Pancreas (tissue), 10 donors: ENCODE data around the gene TEX13D. TPM values are rescaled to one million over a fixed set of nuclear protein-coding genes. Genes with fewer than 3 reads are reported as not detected.

ENCODE experiments used
- ATAC-seq, 4 donors: fragments of 200-7000 bp; cut with Tn5 transposase; one replicate each; pipeline versions ENCODE4 v1.8.0 to v1.9.1; 2020; ENCODE audit warnings: mild to moderate bottlenecking in 4 of 4, moderate library complexity in 4 of 4
- DNase-seq, 6 donors: peaks; one replicate each; pipeline ENCODE4 v3.0.0-alpha.2; 2020
- FAIRE-seq: peaks from 2 replicates; lab custom pipeline; 2012; peaks lifted over from hg19 to GRCh38; lab: Jason Lieb, UNC
- H3K27ac ChIP-seq, 4 donors: fragments of 200-600 bp; sonication (generic); 1 replicate in 3 of 4; 2 replicates in 1 of 4; pipeline versions ENCODE4 v1.5.0 to v1.8.0; 2020
- H3K27me3 ChIP-seq, 4 donors: fragments of 200-600 bp; one replicate each; pipeline ENCODE4 v1.8.0; 2021
- H3K36me3 ChIP-seq, 3 donors: fragments of 200-600 bp; sonication (generic) in 1 of 3; one replicate each; pipeline versions ENCODE4 v1.5.0 to v1.8.0; 2020 to 2021
- H3K4me1 ChIP-seq, 3 donors: fragments of 200-600 bp; one replicate each; pipeline ENCODE4 v1.8.0; 2021
- H3K4me3 ChIP-seq, 4 donors: fragments of 200-600 bp; sonication (generic) in 2 of 4; one replicate each; pipeline versions ENCODE4 v1.5.0 to v1.8.0; 2020 to 2021
- H3K9me3 ChIP-seq, 4 donors: fragments of 200-600 bp; one replicate each; pipeline ENCODE4 v1.8.0; 2021
- CTCF ChIP-seq, 4 donors: fragments of 200-600 bp; sonication (generic) in 3 of 4; IDR thresholded peaks; one replicate each; pipeline versions ENCODE4 v1.5.0 to v1.8.0; 2021; ENCODE audit warnings: antibody characterized with exemption in 4 of 4
- WGBS, 2 donors: extraction: QIAGEN DNeasy Blood & Tissue Kit; methylation state at CpG; one replicate each; pipeline ENCODE4 v1.1.7; 2013; 5-methylcytosine and 5-hydroxymethylcytosine counted together
- intact Hi-C, 3 donors: fragments of 100-400 bp; cut with DNase I; formaldehyde crosslinking; loops; one replicate each; pipeline versions ENCODE4 v1.11.1 to v1.14.2; 2022
- polyA plus RNA-seq, 2 donors: library from polyadenylated mRNA; stranded (reverse); fragments of 200-250 nt; gene quantifications; one replicate each; pipeline ENCODE4 v1.2.3, GENCODE V29; 2013
- total RNA-seq, 6 donors: library from RNA; stranded (reverse); fragmentation: NEBNext Ultra II Directional in 4 of 6; extraction: Animal tissue kit (Norgen Biotek cat#: 25700) in 4 of 6; gene quantifications; one replicate each; pipeline versions ENCODE4 v1.2.1 to v1.2.4, GENCODE V29; 2021 to 2023
- donor health status: healthy with polysubstance abuse.
- donor health status: DM: no; HTN: no; CAD: no; lungs with moderate emphysema.
- donor health status: DM: no; HTN: no; CAD: no.
- donor health status: control.
- donor health status: control.
- donor health status: Bipolar disorder and iron deficiency.
- donor health status: DM: yes; HTN: yes; CAD: no.
- donor health status: DM: no; HTN: no; CAD: no.
- donor health status: DM: no; HTN: no; CAD: no.
- donor health status: DM: yes; HTN: yes; CAD: no.

Gene TEX13D
- total and polyA plus RNA-seq, 8 donors: 0.02 TPM; not detected in 7

- Histone ChIP-seq H3K36me3 (no peaks in the 10 kb centered on the region), H3K9me3 (no peaks in the 10 kb centered on the region), H3K27ac (no peak overlapping the region), H3K27me3 (no peaks in the 10 kb centered on the region), H3K4me1 (no peaks in the 10 kb centered on the region), H3K4me3 (no peak overlapping the region)
- no peak for TF ChIP-seq CTCF (IDR thresholded peaks at IDR 0.05)
- no peak for DNase-seq
- 42 to 45% methylated on average over 2 of the region's 2 CpGs for WGBS, 2 donors
- no peak for ATAC-seq
- FAIRE-seq: no peak
- intact Hi-C loops: no loop called here
Measured at GRCh38 chrX:124362072-124362471, 29.6 kb downstream of the TEX13D start.

GRCh38 chrX:124362761-124363160 lies 30.3 kb downstream of the TEX13D start:
- intact Hi-C loops: no loop called here
- H3K27ac ChIP-seq: no peak overlapping the region
- no peak for TF ChIP-seq CTCF (IDR thresholded peaks at IDR 0.05)
- WGBS, 2 donors: 48 to 60% methylated on average over 1 of the region's 1 CpG
- DNase-seq (no peak), ATAC-seq (no peak), FAIRE-seq (no peak)
- no peaks in the 10 kb centered on the region for H3K9me3 ChIP-seq
- H3K36me3 ChIP-seq: no peaks in the 10 kb centered on the region
- no peaks in the 10 kb centered on the region for H3K4me1 ChIP-seq
- no peak overlapping the region for H3K4me3 ChIP-seq
- no peaks in the 10 kb centered on the region for H3K27me3 ChIP-seq

- no peak overlapping the region for H3K4me3 ChIP-seq
- H3K4me1 ChIP-seq: no peaks in the 10 kb centered on the region
- no peaks in the 10 kb centered on the region for H3K27me3 ChIP-seq
- no peak overlapping the region for H3K27ac ChIP-seq
- no peak for FAIRE-seq
- intact Hi-C loops: no loop called here
- H3K36me3 ChIP-seq: no peaks in the 10 kb centered on the region
- ATAC-seq: no peak
- no peak for DNase-seq
- no peaks in the 10 kb centered on the region for H3K9me3 ChIP-seq
- TF ChIP-seq CTCF (IDR thresholded peaks at IDR 0.05): no peak
Measured at GRCh38 chrX:124369722-124370121, 37.3 kb downstream of the TEX13D start.

GRCh38 chrX:124373348-124373747 lies 40.9 kb downstream of the TEX13D start:
- FAIRE-seq (no peak), ATAC-seq (no peak), DNase-seq (no peak)
- Histone ChIP-seq H3K4me3 (no peak overlapping the region), H3K36me3 (no peaks in the 10 kb centered on the region), H3K9me3 (no peaks in the 10 kb centered on the region), H3K27me3 (no peaks in the 10 kb centered on the region), H3K4me1 (peaks cover 0 to 3% (median 0%) of the 10 kb centered on the region in 3 donors), H3K27ac (no peak overlapping the region)
- intact Hi-C loops: no loop called here
- no peak for TF ChIP-seq CTCF (IDR thresholded peaks at IDR 0.05)
- 59 to 81% methylated on average over 1 of the region's 1 CpG for WGBS, 2 donors

GRCh38 chrX:124378643-124379042 lies 46.2 kb downstream of the TEX13D start:
- peaks cover 0 to 3% (median 0%) of the 10 kb centered on the region in 3 donors for H3K4me1 ChIP-seq
- no peak for ATAC-seq
- H3K4me3 ChIP-seq: no peak overlapping the region
- H3K27ac ChIP-seq: no peak overlapping the region
- no peaks in the 10 kb centered on the region for H3K27me3 ChIP-seq
- TF ChIP-seq CTCF (IDR thresholded peaks at IDR 0.05): no peak
- H3K9me3 ChIP-seq: no peaks in the 10 kb centered on the region
- H3K36me3 ChIP-seq: no peaks in the 10 kb centered on the region
- DNase-seq: no peak
- 68 to 79% methylated on average over 4 of the region's 4 CpGs for WGBS, 2 donors
- intact Hi-C loops: no loop called here
- FAIRE-seq: no peak
